OCI-LY1 (cell line): ENCODE data around the gene OR13D1.

ENCODE experiments used
- EZH2 ChIP-seq: fragments of 200-600 bp; sonication (generic), shearing (Covaris generic); IDR thresholded peaks from 2 replicates; pipeline ENCODE4 v1.8.0; 2017; ENCODE audit warnings: borderline replicate concordance, mixed run types, mild to moderate bottlenecking, antibody characterized with exemption, low read length, moderate library complexity, mixed read lengths
- TF ChIP-seq, protein P1 (sequence below): fragments of 200-600 bp; sonication (generic), shearing (Covaris generic); IDR thresholded peaks from 2 replicates; pipeline ENCODE4 v1.5.1; 2017; ENCODE audit warnings: mild to moderate bottlenecking, antibody characterized with exemption, low read length, moderate library complexity, mixed read lengths

DNA sequence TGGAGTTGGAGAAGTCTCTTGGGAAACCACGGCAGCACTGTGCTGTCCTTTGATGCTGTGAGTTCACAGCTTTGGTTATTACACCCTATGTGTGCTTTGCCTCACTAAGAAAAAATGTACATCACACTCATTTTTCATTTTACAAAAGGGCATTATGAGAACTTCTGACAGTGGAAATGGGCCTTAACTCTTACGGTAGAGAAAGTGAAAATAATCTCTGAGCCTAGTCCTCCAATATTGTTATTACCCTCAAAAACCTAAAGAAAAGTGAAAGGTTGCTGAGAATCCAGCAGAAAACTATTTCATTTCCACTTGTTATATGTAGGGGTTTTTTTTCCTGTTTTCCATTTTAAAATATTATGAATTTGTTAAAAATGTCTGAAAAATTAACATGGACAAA, 8.2 kb upstream of the OR13D1 start:
- TF ChIP-seq, protein P1, sequence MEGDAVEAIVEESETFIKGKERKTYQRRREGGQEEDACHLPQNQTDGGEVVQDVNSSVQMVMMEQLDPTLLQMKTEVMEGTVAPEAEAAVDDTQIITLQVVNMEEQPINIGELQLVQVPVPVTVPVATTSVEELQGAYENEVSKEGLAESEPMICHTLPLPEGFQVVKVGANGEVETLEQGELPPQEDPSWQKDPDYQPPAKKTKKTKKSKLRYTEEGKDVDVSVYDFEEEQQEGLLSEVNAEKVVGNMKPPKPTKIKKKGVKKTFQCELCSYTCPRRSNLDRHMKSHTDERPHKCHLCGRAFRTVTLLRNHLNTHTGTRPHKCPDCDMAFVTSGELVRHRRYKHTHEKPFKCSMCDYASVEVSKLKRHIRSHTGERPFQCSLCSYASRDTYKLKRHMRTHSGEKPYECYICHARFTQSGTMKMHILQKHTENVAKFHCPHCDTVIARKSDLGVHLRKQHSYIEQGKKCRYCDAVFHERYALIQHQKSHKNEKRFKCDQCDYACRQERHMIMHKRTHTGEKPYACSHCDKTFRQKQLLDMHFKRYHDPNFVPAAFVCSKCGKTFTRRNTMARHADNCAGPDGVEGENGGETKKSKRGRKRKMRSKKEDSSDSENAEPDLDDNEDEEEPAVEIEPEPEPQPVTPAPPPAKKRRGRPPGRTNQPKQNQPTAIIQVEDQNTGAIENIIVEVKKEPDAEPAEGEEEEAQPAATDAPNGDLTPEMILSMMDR: no peak
- TF ChIP-seq EZH2: no peak
